ENCODE measurements around the gene SHF. TPM values are rescaled to one million over a fixed set of nuclear protein-coding genes. Genes with fewer than 3 reads are reported as not detected.

SHF gene
- total and polyA plus RNA-seq, 2 of the 4 experiments (the other 2 are of a cell fraction), result 1.8 to 3.5 TPM

GRCh38 chr15:45139770-45140169, 48.0 kb downstream of the SHF start:
- Histone ChIP-seq H3K18ac (ENCODE audit: low read depth, low read length) (no peak overlapping the region), H4K91ac (ENCODE audit: insufficient read depth, low read depth, low read length) (no peak overlapping the region), H4K8ac (ENCODE audit: low read depth in 2 of 2, low read length in 2 of 2) (no peak overlapping the region), H2BK15ac (ENCODE audit: low read depth, low read length) (no peak overlapping the region), H3K4me1 (ENCODE audit: control insufficient read depth, insufficient read depth, low read length) (no peaks in the 10 kb centered on the region), H4K20me1 (ENCODE audit: insufficient read depth, low read length) (no peaks in the 10 kb centered on the region), H3K27me3 (ENCODE audit: control insufficient read depth, insufficient read depth, low read length) (peaks cover 58% of the 10 kb centered on the region), H3K23ac (ENCODE audit: low read depth, low read length) (no peak overlapping the region), H3K14ac (replicated peaks; ENCODE audit: low read depth, low read length) (no peak overlapping the region), H3K4ac (ENCODE audit: low read depth, low read length) (no peak overlapping the region), H3K4me2 (ENCODE audit: low read depth, low read length) (no peak overlapping the region), H2BK120ac (ENCODE audit: low read depth, low read length) (no peak overlapping the region), H4K5ac (ENCODE audit: low read depth, low read length) (no peak overlapping the region), H2AK9ac (replicated peaks; ENCODE audit: low read depth, low read length, poor library complexity) (no peak overlapping the region), H2AFZ (replicated peaks; ENCODE audit: low read length, poor library complexity) (no peak overlapping the region), H3K9ac (ENCODE audit: low read depth, low read length) (no peak overlapping the region), H3K27ac (ENCODE audit: insufficient read depth, low read length) (no peak overlapping the region), H2BK5ac (ENCODE audit: low read depth, low read length, poor library complexity, severe bottlenecking) (no peak overlapping the region), H3K36me3 (ENCODE audit: control insufficient read depth, insufficient read depth, low read length) (no peaks in the 10 kb centered on the region), H2BK20ac (ENCODE audit: low read depth, low read length) (no peak overlapping the region), H3K4me3 (ENCODE audit: insufficient read depth, low read depth, low read length) (no peak overlapping the region), H3K9me3 (ENCODE audit: control insufficient read depth, insufficient read depth, low read length) (peaks cover 1% of the 10 kb centered on the region; the same call in 1 of the 2 replicates), H3K56ac (ENCODE audit: extremely low read depth, insufficient read depth, low read length) (no peak overlapping the region), H3K9me1 (ENCODE audit: insufficient read depth, low read length) (no peaks in the 10 kb centered on the region), H2AK5ac (ENCODE audit: low read depth, low read length) (no peak overlapping the region), H3K79me1 (ENCODE audit: low read depth in 1 of 2, low read length in 2 of 2) (no peaks in the 10 kb centered on the region)
- dilution Hi-C loops (cut with HindIII; ENCODE audit: low sequenced_read_pairs, unreplicated experiment), result no loop called here
- no TSS peak for BruUV-seq (replicated peaks)
- no peak for DNase-seq
- intact Hi-C loops (cut with micrococcal nuclease), result no loop called here
- in situ Hi-C loops (cut with MboI; ENCODE audit: low sequenced_read_pairs), result no loop called here
- ChIA-PET POLR2A (ENCODE audit: unreplicated experiment) (no interaction called here), CTCF (interaction anchor here (0.8 kb wide), 1 partner anchor 11 kb away, joined by 4 read pairs; no protein-coding TSS in a partner anchor)
- TF ChIP-seq RCOR1 (IDR thresholded peaks at IDR 0.05; ENCODE audit: insufficient replicate concordance, low read length) (no peak), RFX5 (IDR thresholded peaks at IDR 0.05; ENCODE audit: low read depth, low read length) (no peak), MXI1 (IDR thresholded peaks at IDR 0.05; ENCODE audit: borderline replicate concordance, low read depth, low read length) (no peak), FOS (IDR thresholded peaks at IDR 0.05; ENCODE audit: low read depth, low read length) (no peak), RAD21 (IDR thresholded peaks at IDR 0.05; ENCODE audit: low read length) (no peak), CTCF (conservative IDR thresholded peaks at IDR 0.05; ENCODE audit: low read depth, low read length) (no peak)
- no peak for ATAC-seq (ENCODE audit: low read depth)
- no CpG with 5 or more reads among the region's 6 CpGs for WGBS, 2 experiments (ENCODE audit: extremely low coverage in 2 of 2, insufficient read length in 1 of 2)
